Keratinocyte (primary cell): Measurements from ENCODE around the gene ST8SIA1.

Source experiments
- EZH2 ChIP-seq: IDR thresholded peaks from one replicate; pipeline ENCODE4 v1.6.1; 2012; ENCODE audit warnings: inconsistent platforms, mild to moderate bottlenecking, low read length, moderate library complexity
- TF ChIP-seq, protein P1 (sequence below), 3 experiments: IDR thresholded peaks in 1 of 3; conservative IDR thresholded peaks in 1 of 3; optimal IDR thresholded peaks in 1 of 3; 2 replicates in 2 of 3; 3 replicates in 1 of 3; pipeline versions ENCODE3 to v1.5.1; 2011; ENCODE audit warnings: low read length in 3 of 3, mild to moderate bottlenecking in 3 of 3, moderate library complexity in 2 of 3, control low read depth in 1 of 3, inconsistent platforms in 1 of 3; ENCODE audit not compliant: insufficient read depth in 2 of 3; ENCODE audit errors: extremely low read depth in 1 of 3

DNA sequence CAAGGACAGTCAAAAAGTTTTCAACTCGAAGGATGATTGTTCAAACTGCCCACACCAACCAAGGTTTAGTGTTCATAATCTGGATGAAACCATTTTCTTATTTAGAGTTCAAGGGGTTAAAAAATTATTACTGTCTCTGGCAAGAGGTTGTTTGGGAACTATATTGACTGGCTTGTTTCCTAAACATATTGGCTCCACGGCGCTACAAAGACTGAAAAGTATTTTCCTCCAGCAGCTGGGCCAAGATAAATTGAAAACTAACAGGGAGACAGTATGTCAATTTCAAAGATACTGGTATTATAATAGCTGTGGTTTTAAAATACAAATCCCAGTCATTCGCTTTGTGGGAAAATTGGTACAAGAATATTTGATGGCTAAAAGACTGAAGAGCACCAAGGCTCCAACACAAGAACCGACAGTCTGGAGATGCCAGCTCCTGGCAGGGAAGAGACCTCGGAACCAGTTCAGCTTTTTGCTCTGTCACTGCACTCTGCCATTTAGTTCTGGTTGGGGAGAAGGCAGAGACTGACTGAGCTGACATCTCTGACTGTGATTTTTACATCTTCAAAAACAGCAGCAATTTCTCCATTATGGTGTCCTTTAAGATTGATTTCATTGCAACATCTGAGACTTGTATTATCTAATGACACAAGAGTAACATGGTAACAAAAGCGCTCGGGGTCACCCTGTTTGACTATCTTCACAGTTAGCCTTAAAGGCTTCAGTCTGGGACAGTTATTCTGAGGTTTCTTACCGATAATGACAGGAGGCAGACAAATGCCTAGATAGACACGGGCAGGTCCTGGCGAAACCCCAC, 62.0 kb downstream of the ST8SIA1 start:
- TF ChIP-seq, protein P1, sequence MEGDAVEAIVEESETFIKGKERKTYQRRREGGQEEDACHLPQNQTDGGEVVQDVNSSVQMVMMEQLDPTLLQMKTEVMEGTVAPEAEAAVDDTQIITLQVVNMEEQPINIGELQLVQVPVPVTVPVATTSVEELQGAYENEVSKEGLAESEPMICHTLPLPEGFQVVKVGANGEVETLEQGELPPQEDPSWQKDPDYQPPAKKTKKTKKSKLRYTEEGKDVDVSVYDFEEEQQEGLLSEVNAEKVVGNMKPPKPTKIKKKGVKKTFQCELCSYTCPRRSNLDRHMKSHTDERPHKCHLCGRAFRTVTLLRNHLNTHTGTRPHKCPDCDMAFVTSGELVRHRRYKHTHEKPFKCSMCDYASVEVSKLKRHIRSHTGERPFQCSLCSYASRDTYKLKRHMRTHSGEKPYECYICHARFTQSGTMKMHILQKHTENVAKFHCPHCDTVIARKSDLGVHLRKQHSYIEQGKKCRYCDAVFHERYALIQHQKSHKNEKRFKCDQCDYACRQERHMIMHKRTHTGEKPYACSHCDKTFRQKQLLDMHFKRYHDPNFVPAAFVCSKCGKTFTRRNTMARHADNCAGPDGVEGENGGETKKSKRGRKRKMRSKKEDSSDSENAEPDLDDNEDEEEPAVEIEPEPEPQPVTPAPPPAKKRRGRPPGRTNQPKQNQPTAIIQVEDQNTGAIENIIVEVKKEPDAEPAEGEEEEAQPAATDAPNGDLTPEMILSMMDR (optimal IDR thresholded peaks at IDR 0.05 in 1 of 3, IDR thresholded peaks at IDR 0.05 in 1 of 3, conservative IDR thresholded peaks at IDR 0.05 in 1 of 3; ENCODE audit: extremely low read depth in 1 of 3, insufficient read depth in 2 of 3, low read length in 3 of 3) = no peak
- TF ChIP-seq EZH2 = no peak
